Mesothelial cell of epicardium (in vitro differentiated cells): ENCODE results near the gene KCNJ13. TPM values are rescaled to one million over a fixed set of nuclear protein-coding genes. Genes with fewer than 3 reads are reported as not detected.

ENCODE experiments used
- DNase-seq, 2 experiments: peaks; one replicate each; pipeline ENCODE4 v3.0.0; 2021; ENCODE audit warnings: low spot score in 2 of 2; ENCODE audit not compliant: unreplicated experiment in 2 of 2
- H3K27ac Mint-ChIP-seq: 2 replicates; pipeline ENCODE4 v1.8.0; 2021; ENCODE audit warnings: mixed read lengths
- H3K27me3 Mint-ChIP-seq: 2 replicates; pipeline ENCODE4 v1.8.0; 2021; ENCODE audit warnings: low read depth, mixed read lengths
- H3K36me3 Mint-ChIP-seq: 2 replicates; pipeline ENCODE4 v1.8.0; 2021; ENCODE audit warnings: mixed read lengths
- H3K4me1 Mint-ChIP-seq: 2 replicates; pipeline ENCODE4 v1.8.0; 2021; ENCODE audit warnings: mixed read lengths
- H3K4me3 Mint-ChIP-seq: 2 replicates; pipeline ENCODE4 v1.8.0; 2021; ENCODE audit warnings: mild to moderate bottlenecking, moderate library complexity, mixed read lengths
- H3K9me3 Mint-ChIP-seq: 2 replicates; pipeline ENCODE4 v1.8.0; 2021; ENCODE audit warnings: mixed read lengths
- total RNA-seq: library from RNA; stranded (reverse); gene quantifications from 3 replicates; pipeline ENCODE4 v1.2.1, GENCODE V29; 2021
- TF ChIP-seq, protein P1 (sequence below): fragments of 200-600 bp; sonication (generic); IDR thresholded peaks from one replicate; pipeline ENCODE4 v1.5.0; 2021; ENCODE audit warnings: antibody characterized with exemption; ENCODE audit not compliant: unreplicated experiment

The KCNJ13 gene
- total RNA-seq, 1 donor from 2014 or later = 0.60 TPM

- no peak for DNase-seq
- H3K36me3 Mint-ChIP-seq = peaks cover 21% of the 10 kb centered on the region
- no peak overlapping the region for H3K4me3 Mint-ChIP-seq
- H3K27ac Mint-ChIP-seq = no peak overlapping the region
- no peaks in the 10 kb centered on the region for H3K27me3 Mint-ChIP-seq
- TF ChIP-seq, protein P1, sequence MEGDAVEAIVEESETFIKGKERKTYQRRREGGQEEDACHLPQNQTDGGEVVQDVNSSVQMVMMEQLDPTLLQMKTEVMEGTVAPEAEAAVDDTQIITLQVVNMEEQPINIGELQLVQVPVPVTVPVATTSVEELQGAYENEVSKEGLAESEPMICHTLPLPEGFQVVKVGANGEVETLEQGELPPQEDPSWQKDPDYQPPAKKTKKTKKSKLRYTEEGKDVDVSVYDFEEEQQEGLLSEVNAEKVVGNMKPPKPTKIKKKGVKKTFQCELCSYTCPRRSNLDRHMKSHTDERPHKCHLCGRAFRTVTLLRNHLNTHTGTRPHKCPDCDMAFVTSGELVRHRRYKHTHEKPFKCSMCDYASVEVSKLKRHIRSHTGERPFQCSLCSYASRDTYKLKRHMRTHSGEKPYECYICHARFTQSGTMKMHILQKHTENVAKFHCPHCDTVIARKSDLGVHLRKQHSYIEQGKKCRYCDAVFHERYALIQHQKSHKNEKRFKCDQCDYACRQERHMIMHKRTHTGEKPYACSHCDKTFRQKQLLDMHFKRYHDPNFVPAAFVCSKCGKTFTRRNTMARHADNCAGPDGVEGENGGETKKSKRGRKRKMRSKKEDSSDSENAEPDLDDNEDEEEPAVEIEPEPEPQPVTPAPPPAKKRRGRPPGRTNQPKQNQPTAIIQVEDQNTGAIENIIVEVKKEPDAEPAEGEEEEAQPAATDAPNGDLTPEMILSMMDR = no peak
- peaks cover 10% of the 10 kb centered on the region for H3K4me1 Mint-ChIP-seq
- no peaks in the 10 kb centered on the region for H3K9me3 Mint-ChIP-seq
These were observed 6.2 kb downstream of the KCNJ13 start for GRCh38 chr2:232770207-232770606.

GRCh38 chr2:232767866-232768265 is 8.5 kb downstream of the KCNJ13 start:
- peaks cover 3% of the 10 kb centered on the region for H3K4me1 Mint-ChIP-seq
- TF ChIP-seq, protein P1 = no peak
- no peak overlapping the region for H3K27ac Mint-ChIP-seq
- DNase-seq = no peak
- H3K4me3 Mint-ChIP-seq = no peak overlapping the region
- H3K36me3 Mint-ChIP-seq = peaks cover 24% of the 10 kb centered on the region
- H3K9me3 Mint-ChIP-seq = no peaks in the 10 kb centered on the region
- H3K27me3 Mint-ChIP-seq = no peaks in the 10 kb centered on the region

DNA sequence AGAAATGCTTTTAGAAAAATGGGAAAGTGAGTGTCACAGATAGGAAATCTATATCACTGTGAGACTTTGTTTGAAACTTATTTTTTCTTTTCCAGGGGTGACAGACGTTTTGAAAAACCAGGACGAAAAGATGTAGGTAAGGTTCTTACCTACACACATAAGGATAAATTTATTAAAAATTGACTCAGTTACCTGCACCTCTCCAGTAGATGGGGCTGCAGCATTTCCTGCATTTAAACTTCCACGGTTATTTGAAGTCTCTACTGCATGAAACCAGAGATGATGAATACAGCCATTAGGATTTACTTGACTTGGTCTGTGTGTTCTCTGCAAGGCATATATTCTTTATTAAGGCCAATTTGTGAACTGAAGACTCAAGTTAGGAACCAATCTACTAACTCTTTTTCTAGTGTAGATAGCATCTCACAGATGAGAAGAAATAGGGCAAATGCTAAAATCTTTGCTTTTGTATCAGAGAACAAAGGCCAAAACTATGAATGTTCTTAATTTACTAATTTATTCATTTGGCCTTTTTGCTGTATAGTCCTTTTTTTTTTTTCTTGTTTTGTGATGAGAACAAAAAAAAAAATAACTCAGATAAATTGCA is 15.0 kb downstream of the KCNJ13 start:
- Mint-ChIP-seq H3K36me3 (peaks cover 17% of the 10 kb centered on the region), H3K4me1 (no peaks in the 10 kb centered on the region), H3K4me3 (no peak overlapping the region), H3K9me3 (no peaks in the 10 kb centered on the region), H3K27ac (no peak overlapping the region), H3K27me3 (no peaks in the 10 kb centered on the region)
- TF ChIP-seq, protein P1 = no peak
- no peak for DNase-seq

DNA sequence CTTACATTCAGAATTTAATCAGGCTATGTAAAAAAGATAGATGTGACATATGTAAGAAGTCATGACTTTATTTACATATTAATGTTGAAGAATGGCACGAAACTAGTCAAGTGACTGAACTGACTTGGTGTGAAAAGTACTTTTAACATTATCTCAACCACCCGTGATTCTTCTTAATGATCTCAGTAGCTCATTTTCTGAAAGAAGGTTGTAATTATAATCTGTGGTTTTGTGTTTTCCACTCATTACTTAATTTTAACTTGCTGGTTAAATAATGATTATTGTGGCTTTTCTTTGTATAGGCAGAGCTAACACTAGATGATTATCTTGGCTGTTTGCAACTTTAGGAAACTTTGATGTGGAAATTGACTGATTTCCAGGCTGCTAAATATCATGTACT is 18.5 kb downstream of the KCNJ13 start:
- Mint-ChIP-seq H3K27me3 (no peaks in the 10 kb centered on the region), H3K27ac (no peak overlapping the region), H3K9me3 (no peaks in the 10 kb centered on the region), H3K36me3 (peaks cover 12% of the 10 kb centered on the region), H3K4me1 (no peaks in the 10 kb centered on the region), H3K4me3 (no peak overlapping the region)
- TF ChIP-seq, protein P1 = no peak
- no peak for DNase-seq

DNA sequence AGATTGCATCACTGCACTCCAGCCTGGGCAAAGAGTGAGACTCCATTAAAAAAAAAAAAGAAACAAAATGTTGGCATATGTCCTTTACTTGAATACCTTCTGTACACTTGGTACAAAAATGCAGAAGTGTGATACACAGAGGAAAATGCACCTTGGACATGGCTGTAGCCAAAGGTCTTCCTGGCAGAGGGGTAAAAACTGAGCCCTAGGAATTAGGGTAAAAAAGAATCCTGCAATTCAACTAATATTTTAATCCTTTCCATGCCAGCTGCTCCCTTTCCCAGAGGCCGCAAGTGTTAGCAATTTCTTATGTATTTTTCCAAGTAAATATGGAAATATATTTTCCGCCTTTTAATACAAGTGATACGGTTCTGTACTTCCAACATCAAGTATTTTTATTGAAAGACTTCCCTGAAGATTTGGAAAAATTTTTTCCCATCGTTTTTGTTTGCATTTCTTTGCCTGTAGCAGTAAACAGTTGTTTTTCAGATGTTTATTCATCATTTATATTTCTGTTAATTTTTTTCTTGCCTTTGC is 26.2 kb downstream of the KCNJ13 start:
- no peak for DNase-seq
- TF ChIP-seq, protein P1 = no peak
- Mint-ChIP-seq H3K27me3 (no peaks in the 10 kb centered on the region), H3K4me1 (no peaks in the 10 kb centered on the region), H3K36me3 (peaks cover 23% of the 10 kb centered on the region), H3K9me3 (no peaks in the 10 kb centered on the region), H3K27ac (no peak overlapping the region), H3K4me3 (no peak overlapping the region)
